Dermis blood vessel endothelial cell (primary cell): ENCODE results near the gene KIF18B. TPM values are rescaled to one million over a fixed set of nuclear protein-coding genes. Genes with fewer than 3 reads are reported as not detected.
A peak's percentile ranks its signal among the peaks of the same experiment; 100 is the strongest.
"Not testable (repeated sequence)": the region's sequence is repeated elsewhere in the genome, so short reads cannot be mapped to it uniquely, and the experiment has no call there.

ENCODE experiments used
- DNase-seq: peaks from one replicate; pipeline ENCODE4 v3.0.0; 2010
- total RNA-seq: library from RNA; depleted of rRNA; stranded (reverse); fragments of >200 nt; gene quantifications from 2 replicates; pipeline ENCODE4 v1.2.3, GENCODE V29; 2014

Gene KIF18B
- total RNA-seq, 1 donor from 2014 or later, result 1.4 TPM

GRCh38 chr17:44969144-44969780 lies 21.7 kb upstream of the KIF18B start:
- no peak for DNase-seq

- DNase-seq, result peak; percentile 91
Measured at GRCh38 chr17:44968225-44969143, 20.9 kb upstream of the KIF18B start, which contains the start of gene C1QL1. Gene C1QL1 (minus strand): TSS chr17:44968303. CDS start chr17:44968048, 255 bp downstream.

- DNase-seq, result no peak
Measured at GRCh38 chr17:44967907-44968224, 20.3 kb upstream of the KIF18B start.

- no peak for DNase-seq
Measured at GRCh38 chr17:44967026-44967906, 19.7 kb upstream of the KIF18B start.

- DNase-seq, result no peak
Measured at GRCh38 chr17:44966348-44967025, 18.9 kb upstream of the KIF18B start.

- DNase-seq, result no peak
Measured at GRCh38 chr17:44965481-44966234, 18.1 kb upstream of the KIF18B start.

GRCh38 chr17:44961921-44962350 lies 14.4 kb upstream of the KIF18B start:
- peak; percentile 27 for DNase-seq

GRCh38 chr17:44960691-44961090 lies 13.1 kb upstream of the KIF18B start:
- no peak for DNase-seq

- DNase-seq, result no peak
Measured at GRCh38 chr17:44959821-44960531, 12.4 kb upstream of the KIF18B start.

GRCh38 chr17:44956998-44957981 lies 9.7 kb upstream of the KIF18B start:
- DNase-seq, result no peak

GRCh38 chr17:44955674-44956425 lies 8.3 kb upstream of the KIF18B start:
- DNase-seq, result no peak

GRCh38 chr17:44952946-44953475 lies 5.4 kb upstream of the KIF18B start:
- DNase-seq, result no peak

- no peak for DNase-seq
Measured at GRCh38 chr17:44948315-44948795, 782 bp upstream of the KIF18B start.

- not testable (repeated sequence) for DNase-seq
Measured at GRCh38 chr17:44945652-44946051, 1.9 kb downstream of the KIF18B start.

GRCh38 chr17:44942456-44942855 lies 5.1 kb downstream of the KIF18B start:
- no peak for DNase-seq

GRCh38 chr17:44941712-44942331 lies 5.8 kb downstream of the KIF18B start:
- DNase-seq, result no peak

GRCh38 chr17:44940768-44941167 lies 6.8 kb downstream of the KIF18B start:
- DNase-seq, result no peak

- no peak for DNase-seq
Measured at GRCh38 chr17:44940317-44940716, 7.3 kb downstream of the KIF18B start.
